Measurements from ENCODE around the gene IL22RA2. TPM values are rescaled to one million over a fixed set of nuclear protein-coding genes. Genes with fewer than 3 reads are reported as not detected.

IL22RA2 gene
- total and polyA plus RNA-seq, 9 of the 15 experiments (the other 6 are each of a cell fraction or from before 2014, with no cell fraction given): 0.03 TPM; not detected in 8

DNA sequence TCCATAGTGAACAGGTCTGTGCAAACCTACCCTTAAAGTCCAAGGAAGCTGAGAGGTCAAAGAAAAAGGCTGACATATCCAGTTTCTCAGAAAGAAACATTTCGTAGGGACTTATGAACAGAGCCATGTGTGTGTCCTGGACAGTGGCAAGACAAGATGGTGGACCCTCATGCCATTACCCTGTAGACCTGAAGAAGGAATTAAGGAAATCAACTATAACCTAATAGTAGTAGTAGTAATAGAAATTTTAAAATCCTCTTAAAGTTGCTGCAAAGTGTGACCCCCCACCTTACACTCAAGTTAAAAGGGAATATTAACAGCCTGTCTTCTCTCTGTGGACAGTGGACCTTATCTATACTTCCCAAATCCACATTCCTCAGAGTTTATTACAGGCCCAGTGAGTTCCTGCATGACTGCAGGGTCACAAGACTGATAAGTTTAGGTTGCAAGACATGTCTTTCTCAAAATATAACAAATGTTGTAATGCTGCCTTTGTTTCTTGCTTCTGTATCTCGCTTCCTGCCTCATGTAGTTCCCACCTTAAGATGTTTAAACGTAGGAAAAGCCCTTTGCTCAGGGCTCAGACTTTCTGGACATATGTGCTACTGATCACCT lies 10.6 kb downstream of the IL22RA2 start (continued):
- TF ChIP-seq, protein P1, sequence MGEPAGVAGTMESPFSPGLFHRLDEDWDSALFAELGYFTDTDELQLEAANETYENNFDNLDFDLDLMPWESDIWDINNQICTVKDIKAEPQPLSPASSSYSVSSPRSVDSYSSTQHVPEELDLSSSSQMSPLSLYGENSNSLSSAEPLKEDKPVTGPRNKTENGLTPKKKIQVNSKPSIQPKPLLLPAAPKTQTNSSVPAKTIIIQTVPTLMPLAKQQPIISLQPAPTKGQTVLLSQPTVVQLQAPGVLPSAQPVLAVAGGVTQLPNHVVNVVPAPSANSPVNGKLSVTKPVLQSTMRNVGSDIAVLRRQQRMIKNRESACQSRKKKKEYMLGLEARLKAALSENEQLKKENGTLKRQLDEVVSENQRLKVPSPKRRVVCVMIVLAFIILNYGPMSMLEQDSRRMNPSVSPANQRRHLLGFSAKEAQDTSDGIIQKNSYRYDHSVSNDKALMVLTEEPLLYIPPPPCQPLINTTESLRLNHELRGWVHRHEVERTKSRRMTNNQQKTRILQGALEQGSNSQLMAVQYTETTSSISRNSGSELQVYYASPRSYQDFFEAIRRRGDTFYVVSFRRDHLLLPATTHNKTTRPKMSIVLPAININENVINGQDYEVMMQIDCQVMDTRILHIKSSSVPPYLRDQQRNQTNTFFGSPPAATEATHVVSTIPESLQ (CRISPR knock-in tag; IDR thresholded peaks at IDR 0.05): no peak
- 0 out of 2 replicates have a peak, but pooled peaks have one; percentile 13 for TF ChIP-seq FOSL1 (tag; conservative IDR thresholded peaks at IDR 0.05)
- 0 out of 2 replicates have a peak, but pooled peaks have one; percentile 31 for TF ChIP-seq ZBTB9 (CRISPR knock-in tag; IDR thresholded peaks at IDR 0.05)
- 0 out of 4 replicates have a peak, but pooled peaks of 1 of the 2 experiments have one; percentile 13 for TF ChIP-seq MAZ (CRISPR knock-in tag; conservative IDR thresholded peaks at IDR 0.05 in 1 of 2, IDR thresholded peaks at IDR 0.05 in 1 of 2)
- peak; percentile 44; the same call in 1 of the 2 replicates for TF ChIP-seq CREB3 (tag; conservative IDR thresholded peaks at IDR 0.05; ENCODE audit: low read depth)
- peak; percentile 49; the same call in 1 of the 2 replicates for TF ChIP-seq NCOR1 (IDR thresholded peaks at IDR 0.05)
- TF ChIP-seq, protein P2, sequence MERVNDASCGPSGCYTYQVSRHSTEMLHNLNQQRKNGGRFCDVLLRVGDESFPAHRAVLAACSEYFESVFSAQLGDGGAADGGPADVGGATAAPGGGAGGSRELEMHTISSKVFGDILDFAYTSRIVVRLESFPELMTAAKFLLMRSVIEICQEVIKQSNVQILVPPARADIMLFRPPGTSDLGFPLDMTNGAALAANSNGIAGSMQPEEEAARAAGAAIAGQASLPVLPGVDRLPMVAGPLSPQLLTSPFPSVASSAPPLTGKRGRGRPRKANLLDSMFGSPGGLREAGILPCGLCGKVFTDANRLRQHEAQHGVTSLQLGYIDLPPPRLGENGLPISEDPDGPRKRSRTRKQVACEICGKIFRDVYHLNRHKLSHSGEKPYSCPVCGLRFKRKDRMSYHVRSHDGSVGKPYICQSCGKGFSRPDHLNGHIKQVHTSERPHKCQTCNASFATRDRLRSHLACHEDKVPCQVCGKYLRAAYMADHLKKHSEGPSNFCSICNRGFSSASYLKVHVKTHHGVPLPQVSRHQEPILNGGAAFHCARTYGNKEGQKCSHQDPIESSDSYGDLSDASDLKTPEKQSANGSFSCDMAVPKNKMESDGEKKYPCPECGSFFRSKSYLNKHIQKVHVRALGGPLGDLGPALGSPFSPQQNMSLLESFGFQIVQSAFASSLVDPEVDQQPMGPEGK (CRISPR knock-in tag; IDR thresholded peaks at IDR 0.05; ENCODE audit: borderline replicate concordance): no peak
- TF ChIP-seq TCF7L2 (IDR thresholded peaks at IDR 0.05; ENCODE audit: low read depth, low read length): no peak
- TF ChIP-seq, protein P3, sequence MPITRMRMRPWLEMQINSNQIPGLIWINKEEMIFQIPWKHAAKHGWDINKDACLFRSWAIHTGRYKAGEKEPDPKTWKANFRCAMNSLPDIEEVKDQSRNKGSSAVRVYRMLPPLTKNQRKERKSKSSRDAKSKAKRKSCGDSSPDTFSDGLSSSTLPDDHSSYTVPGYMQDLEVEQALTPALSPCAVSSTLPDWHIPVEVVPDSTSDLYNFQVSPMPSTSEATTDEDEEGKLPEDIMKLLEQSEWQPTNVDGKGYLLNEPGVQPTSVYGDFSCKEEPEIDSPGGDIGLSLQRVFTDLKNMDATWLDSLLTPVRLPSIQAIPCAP (CRISPR knock-in tag; IDR thresholded peaks at IDR 0.05; ENCODE audit: borderline replicate concordance): no peak
- no peak for TF ChIP-seq PHTF2 (CRISPR knock-in tag; IDR thresholded peaks at IDR 0.05)
- no peak for TF ChIP-seq SMAD1 (IDR thresholded peaks at IDR 0.05; ENCODE audit: low read depth, low read length, partially characterized antibody)

All from K562 (cell line).